Measurements from ENCODE around the gene KAT2B. TPM values are rescaled to one million over a fixed set of nuclear protein-coding genes. Genes with fewer than 3 reads are reported as not detected.

Gene KAT2B
- total RNA-seq, 2 donors from 2014 or later: 14.5 to 25.2 TPM

DNA sequence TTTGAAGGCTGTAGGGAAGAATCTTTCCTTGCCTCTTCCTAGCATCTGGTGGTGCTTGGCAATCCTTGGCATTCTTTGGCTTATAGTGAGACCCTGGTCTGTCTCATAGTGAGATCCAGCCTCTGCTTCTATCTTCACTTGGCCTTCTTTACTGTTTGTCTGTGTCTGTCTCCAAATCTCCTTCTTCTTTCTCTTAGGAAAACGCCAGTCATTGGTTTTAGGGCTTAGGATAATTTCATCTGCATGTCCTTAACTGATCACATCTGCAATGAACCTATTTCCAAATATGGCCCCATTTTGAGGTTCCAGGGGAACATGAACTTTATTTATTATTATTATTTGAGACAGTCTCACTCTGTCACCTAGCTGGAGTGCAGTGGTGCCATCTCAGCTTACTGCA lies 25.8 kb downstream of the KAT2B start:
- Histone ChIP-seq H3K4me3 (no peak overlapping the region), H3K4me1 (peaks cover 20% of the 10 kb centered on the region), H3K27me3 (no peaks in the 10 kb centered on the region), H3K27ac (no peak overlapping the region), H3K9me3 (no peaks in the 10 kb centered on the region), H3K36me3 (replicated peaks in 1 of 2; ENCODE audit: insufficient read depth in 1 of 2, low read depth in 2 of 2) (no peaks in the 10 kb centered on the region)
- WGBS, 2 donors: 100% methylated on average over 1 of the region's 1 CpG
- ATAC-seq (no peak), DNase-seq (no peak)
- intact Hi-C loops (cut with DNase I): no loop called here
- no peak for TF ChIP-seq POLR2A (IDR thresholded peaks at IDR 0.05)

DNA sequence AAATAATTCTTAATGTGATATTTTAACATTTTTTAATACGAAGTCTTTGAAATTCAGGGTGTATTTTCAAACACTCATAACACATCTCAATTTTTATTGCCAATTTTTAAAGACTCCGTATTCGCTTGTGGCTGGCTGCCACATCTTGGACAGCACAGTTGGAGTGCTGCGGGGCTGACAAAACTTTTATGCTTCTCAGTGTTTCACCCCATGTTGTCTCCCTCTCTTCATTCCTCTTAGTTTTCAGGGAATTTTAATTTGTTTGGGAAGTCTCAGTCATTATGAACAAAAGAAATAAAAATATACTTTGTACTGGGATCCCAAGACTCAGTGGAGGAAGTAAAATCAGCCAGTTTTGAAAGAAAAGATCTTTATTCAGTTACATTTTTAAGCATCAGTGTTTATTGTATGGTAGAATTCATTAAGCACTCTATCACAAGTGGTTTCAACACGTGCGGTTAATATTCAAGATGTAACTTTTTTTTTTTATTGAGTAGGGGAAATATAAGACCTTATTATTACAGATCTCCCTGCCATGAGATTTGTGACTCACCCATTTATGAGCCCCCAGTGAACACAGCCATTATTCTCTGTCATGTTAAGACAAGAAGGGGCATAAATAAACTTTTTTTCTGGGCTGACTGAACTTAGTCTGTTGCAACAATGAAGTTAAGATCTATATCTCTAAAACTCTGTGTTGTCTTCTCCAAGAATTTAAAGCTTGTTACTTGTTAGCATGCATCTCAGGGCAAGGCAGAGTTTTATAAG lies 26.8 kb downstream of the KAT2B start:
- Histone ChIP-seq H3K27ac (no peak overlapping the region), H3K9me3 (no peaks in the 10 kb centered on the region), H3K4me1 (peaks cover 16% of the 10 kb centered on the region), H3K4me3 (no peak overlapping the region), H3K27me3 (no peaks in the 10 kb centered on the region), H3K36me3 (replicated peaks in 1 of 2; ENCODE audit: insufficient read depth in 1 of 2, low read depth in 2 of 2) (no peaks in the 10 kb centered on the region)
- DNase-seq (no peak), ATAC-seq (no peak)
- intact Hi-C loops (cut with DNase I): no loop called here
- WGBS, 2 donors: 73 to 79% methylated on average over 6 of the region's 6 CpGs
- TF ChIP-seq POLR2A (IDR thresholded peaks at IDR 0.05): no peak
- TF ChIP-seq, protein P1, sequence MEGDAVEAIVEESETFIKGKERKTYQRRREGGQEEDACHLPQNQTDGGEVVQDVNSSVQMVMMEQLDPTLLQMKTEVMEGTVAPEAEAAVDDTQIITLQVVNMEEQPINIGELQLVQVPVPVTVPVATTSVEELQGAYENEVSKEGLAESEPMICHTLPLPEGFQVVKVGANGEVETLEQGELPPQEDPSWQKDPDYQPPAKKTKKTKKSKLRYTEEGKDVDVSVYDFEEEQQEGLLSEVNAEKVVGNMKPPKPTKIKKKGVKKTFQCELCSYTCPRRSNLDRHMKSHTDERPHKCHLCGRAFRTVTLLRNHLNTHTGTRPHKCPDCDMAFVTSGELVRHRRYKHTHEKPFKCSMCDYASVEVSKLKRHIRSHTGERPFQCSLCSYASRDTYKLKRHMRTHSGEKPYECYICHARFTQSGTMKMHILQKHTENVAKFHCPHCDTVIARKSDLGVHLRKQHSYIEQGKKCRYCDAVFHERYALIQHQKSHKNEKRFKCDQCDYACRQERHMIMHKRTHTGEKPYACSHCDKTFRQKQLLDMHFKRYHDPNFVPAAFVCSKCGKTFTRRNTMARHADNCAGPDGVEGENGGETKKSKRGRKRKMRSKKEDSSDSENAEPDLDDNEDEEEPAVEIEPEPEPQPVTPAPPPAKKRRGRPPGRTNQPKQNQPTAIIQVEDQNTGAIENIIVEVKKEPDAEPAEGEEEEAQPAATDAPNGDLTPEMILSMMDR (IDR thresholded peaks at IDR 0.05): no peak

DNA sequence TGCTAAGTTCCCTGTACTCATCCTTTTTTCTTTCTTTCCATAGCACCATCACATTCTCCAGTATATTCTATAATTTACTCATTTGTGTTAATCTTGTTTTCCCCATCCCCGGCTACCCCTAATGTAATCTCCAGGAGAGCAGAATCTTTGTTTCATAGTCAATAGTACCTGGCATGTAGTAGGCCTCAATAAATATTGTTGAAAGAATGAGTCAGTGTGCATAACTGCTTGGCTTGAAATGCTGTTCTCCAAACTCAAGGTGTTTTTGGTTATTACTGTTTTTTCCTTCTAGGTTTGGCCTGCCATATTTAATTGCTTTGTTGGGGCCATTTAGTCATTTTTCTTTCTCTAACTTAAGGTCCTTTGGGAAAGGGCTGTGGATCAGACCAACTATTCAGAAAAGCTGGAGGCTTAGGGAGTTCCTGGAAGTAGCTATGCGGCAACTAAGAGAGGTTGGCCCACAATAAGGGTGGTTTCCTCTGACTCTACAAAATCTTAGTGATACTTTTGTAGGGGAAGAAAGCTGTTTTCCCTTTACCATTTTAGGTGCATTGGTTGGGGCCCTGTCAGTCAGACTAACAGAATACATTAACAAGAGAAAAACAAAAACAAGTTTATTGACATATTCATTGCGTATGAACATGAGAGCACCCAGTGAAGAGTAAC lies 28.4 kb downstream of the KAT2B start:
- TF ChIP-seq, protein P1 (IDR thresholded peaks at IDR 0.05): no peak
- TF ChIP-seq POLR2A (IDR thresholded peaks at IDR 0.05): no peak
- intact Hi-C loops (cut with DNase I): no loop called here
- no peak for ATAC-seq
- H3K27ac ChIP-seq: peak overlapping the region in 1 of 4 donors; percentile 5
- no peak for DNase-seq
- no peak overlapping the region for H3K4me3 ChIP-seq
- no peaks in the 10 kb centered on the region for H3K36me3 ChIP-seq (replicated peaks in 1 of 2; ENCODE audit: insufficient read depth in 1 of 2, low read depth in 2 of 2)
- H3K9me3 ChIP-seq: no peaks in the 10 kb centered on the region
- 52 to 57% methylated on average over 3 of the region's 3 CpGs for WGBS, 2 donors
- no peaks in the 10 kb centered on the region for H3K27me3 ChIP-seq
- peaks cover 16% of the 10 kb centered on the region for H3K4me1 ChIP-seq

DNA sequence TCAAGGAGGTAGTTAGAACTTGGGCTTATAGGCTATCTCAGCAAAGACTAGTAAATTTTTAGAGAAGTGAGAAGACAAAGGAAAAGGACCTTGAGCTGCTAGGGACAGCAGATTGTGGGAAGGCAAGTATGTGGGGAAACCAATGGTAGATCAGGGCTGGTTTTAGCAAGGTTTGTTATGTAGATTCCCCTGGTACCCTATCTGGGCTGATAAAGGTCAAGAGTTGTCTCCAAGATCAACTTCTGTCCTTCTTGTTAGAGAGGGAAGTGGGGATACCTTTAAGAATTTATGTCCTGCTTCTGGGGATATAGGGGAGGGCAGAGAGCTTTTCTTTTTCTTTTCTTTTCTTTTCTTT lies 28.9 kb downstream of the KAT2B start:
- intact Hi-C loops (cut with DNase I): no loop called here
- H3K36me3 ChIP-seq (replicated peaks in 1 of 2; ENCODE audit: insufficient read depth in 1 of 2, low read depth in 2 of 2): no peaks in the 10 kb centered on the region
- TF ChIP-seq, protein P1 (IDR thresholded peaks at IDR 0.05): no peak
- TF ChIP-seq POLR2A (IDR thresholded peaks at IDR 0.05): no peak
- DNase-seq (no peak), ATAC-seq (no peak)
- no peak overlapping the region for H3K27ac ChIP-seq
- H3K4me3 ChIP-seq: no peak overlapping the region
- H3K27me3 ChIP-seq: no peaks in the 10 kb centered on the region
- peaks cover 16% of the 10 kb centered on the region for H3K4me1 ChIP-seq
- H3K9me3 ChIP-seq: no peaks in the 10 kb centered on the region

DNA sequence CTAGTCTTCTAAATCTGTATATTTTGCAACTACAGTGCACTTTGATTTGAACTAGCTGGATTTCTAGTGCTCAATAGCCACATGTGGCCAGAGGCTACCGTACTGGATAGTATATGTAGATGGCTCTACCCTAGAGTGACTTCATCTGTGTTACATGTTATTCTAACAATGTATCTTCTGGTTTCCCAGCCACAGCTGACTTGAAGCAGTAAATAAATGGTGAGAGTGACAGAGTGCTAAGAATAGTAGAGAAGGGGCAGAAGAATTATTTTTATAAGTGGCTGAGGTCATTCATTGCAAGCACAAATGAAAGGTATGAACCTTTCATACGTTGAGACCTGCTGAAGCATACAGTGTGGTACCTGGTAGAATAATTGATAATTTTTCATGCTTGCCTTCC lies 30.9 kb downstream of the KAT2B start:
- Histone ChIP-seq H3K4me1 (peaks cover 10% of the 10 kb centered on the region), H3K27me3 (no peaks in the 10 kb centered on the region), H3K36me3 (replicated peaks in 1 of 2; ENCODE audit: insufficient read depth in 1 of 2, low read depth in 2 of 2) (no peaks in the 10 kb centered on the region), H3K9me3 (no peaks in the 10 kb centered on the region), H3K27ac (no peak overlapping the region), H3K4me3 (no peak overlapping the region)
- intact Hi-C loops (cut with DNase I): no loop called here
- WGBS, 2 donors: 90% methylated on average over 2 of the region's 2 CpGs
- ATAC-seq: no peak
- DNase-seq: no peak
- no peak for TF ChIP-seq POLR2A (IDR thresholded peaks at IDR 0.05)
- TF ChIP-seq, protein P1 (IDR thresholded peaks at IDR 0.05): no peak
